ENCODE measurements around the gene DXO. TPM values are rescaled to one million over a fixed set of nuclear protein-coding genes. Genes with fewer than 3 reads are reported as not detected.

The DXO gene
- total and polyA plus RNA-seq, 2 donors (not counting 1 experiment from before 2014, with no cell fraction given): 36.1 to 150 TPM

DNA sequence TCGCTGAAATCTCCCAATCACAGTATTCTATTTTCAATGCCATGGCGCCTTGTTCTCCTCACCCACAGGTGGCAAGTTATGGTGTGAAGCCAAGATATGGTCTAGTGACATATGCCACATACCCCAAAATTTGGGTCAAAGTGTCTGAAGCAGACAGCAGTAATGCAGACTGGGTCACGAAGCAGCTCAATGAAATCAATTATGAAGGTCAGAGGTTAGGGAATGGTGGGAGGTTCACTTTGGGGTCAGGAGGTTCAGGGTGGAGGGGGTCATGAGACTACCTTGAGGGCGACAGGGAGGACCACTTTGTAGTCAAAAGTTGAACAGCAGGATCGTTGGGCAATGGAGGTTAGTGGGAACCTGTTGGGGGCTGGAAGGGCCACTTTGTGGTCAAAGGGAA, 23.6 kb downstream of the DXO start:
- no peak overlapping the region for H3K4me3 Mint-ChIP-seq
- H3K9me3 ChIP-seq (ENCODE audit: control extremely low read depth in 1 of 3, control insufficient read depth in 2 of 3, insufficient read depth in 1 of 3, low read length in 2 of 3): no peaks in the 10 kb centered on the region
- no peaks in the 10 kb centered on the region for H3K79me2 ChIP-seq (ENCODE audit: control insufficient read depth, insufficient read depth, low read length)
- no peak overlapping the region for H3K27ac Mint-ChIP-seq
- DNase-seq: no peak
- no peak overlapping the region for H3K27ac ChIP-seq (ENCODE audit: low read length in 2 of 2)
- H3K4me1 ChIP-seq (ENCODE audit: control insufficient read depth in 2 of 2, insufficient read depth in 2 of 2, low read length in 2 of 2): no peaks in the 10 kb centered on the region
- H3K27me3 ChIP-seq (replicated peaks in 1 of 4; ENCODE audit: control extremely low read depth in 1 of 4, control insufficient read depth in 3 of 4, insufficient read depth in 4 of 4, low read length in 3 of 4): peaks cover 0 to 18% (median 4%) of the 10 kb centered on the region in 4 experiments
- H3K9me3 Mint-ChIP-seq (ENCODE audit: insufficient read depth): no peaks in the 10 kb centered on the region
- ChIA-PET CTCF (no interaction called here), POLR2A (no interaction called here)
- ATAC-seq (ENCODE audit: low read depth): no peak
- peaks cover 10% of the 10 kb centered on the region for H3K27me3 Mint-ChIP-seq
- H3K4me2 ChIP-seq (replicated peaks; ENCODE audit: low read depth, low read length, poor library complexity, severe bottlenecking): no peak overlapping the region
- peaks cover 0 to 23% of the 10 kb centered on the region in 2 experiments for H3K36me3 ChIP-seq (replicated peaks in 1 of 2; ENCODE audit: control extremely low read depth in 1 of 2, control insufficient read depth in 1 of 2, extremely low read depth in 1 of 2, insufficient read depth in 2 of 2, low read length in 1 of 2)
- no peaks in the 10 kb centered on the region for H4K20me1 ChIP-seq (ENCODE audit: control insufficient read depth, insufficient read depth, low read length, poor library complexity, severe bottlenecking)
- intact Hi-C loops (cut with micrococcal nuclease): no loop called here
- no peaks in the 10 kb centered on the region for H3K4me1 Mint-ChIP-seq
- no peak overlapping the region for H3K9ac ChIP-seq (ENCODE audit: low read length)
- no peak overlapping the region for H2AFZ ChIP-seq (ENCODE audit: insufficient read depth, low read depth, low read length, poor library complexity, severe bottlenecking)
- TF ChIP-seq EZH2 (IDR thresholded peaks at IDR 0.05; ENCODE audit: borderline replicate concordance, insufficient read depth, low read depth, low read length, poor library complexity, severe bottlenecking): no peak
- TF ChIP-seq, protein P1, sequence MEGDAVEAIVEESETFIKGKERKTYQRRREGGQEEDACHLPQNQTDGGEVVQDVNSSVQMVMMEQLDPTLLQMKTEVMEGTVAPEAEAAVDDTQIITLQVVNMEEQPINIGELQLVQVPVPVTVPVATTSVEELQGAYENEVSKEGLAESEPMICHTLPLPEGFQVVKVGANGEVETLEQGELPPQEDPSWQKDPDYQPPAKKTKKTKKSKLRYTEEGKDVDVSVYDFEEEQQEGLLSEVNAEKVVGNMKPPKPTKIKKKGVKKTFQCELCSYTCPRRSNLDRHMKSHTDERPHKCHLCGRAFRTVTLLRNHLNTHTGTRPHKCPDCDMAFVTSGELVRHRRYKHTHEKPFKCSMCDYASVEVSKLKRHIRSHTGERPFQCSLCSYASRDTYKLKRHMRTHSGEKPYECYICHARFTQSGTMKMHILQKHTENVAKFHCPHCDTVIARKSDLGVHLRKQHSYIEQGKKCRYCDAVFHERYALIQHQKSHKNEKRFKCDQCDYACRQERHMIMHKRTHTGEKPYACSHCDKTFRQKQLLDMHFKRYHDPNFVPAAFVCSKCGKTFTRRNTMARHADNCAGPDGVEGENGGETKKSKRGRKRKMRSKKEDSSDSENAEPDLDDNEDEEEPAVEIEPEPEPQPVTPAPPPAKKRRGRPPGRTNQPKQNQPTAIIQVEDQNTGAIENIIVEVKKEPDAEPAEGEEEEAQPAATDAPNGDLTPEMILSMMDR (IDR thresholded peaks at IDR 0.05): no peak
- 72% methylated on average over 4 of the region's 5 CpGs for WGBS (ENCODE audit: insufficient coverage)
- no peak overlapping the region for H3K4me3 ChIP-seq (ENCODE audit: control extremely low read depth in 1 of 5, extremely low read depth in 1 of 5, insufficient read depth in 1 of 5, low read depth in 2 of 5, low read length in 4 of 5)

DNA sequence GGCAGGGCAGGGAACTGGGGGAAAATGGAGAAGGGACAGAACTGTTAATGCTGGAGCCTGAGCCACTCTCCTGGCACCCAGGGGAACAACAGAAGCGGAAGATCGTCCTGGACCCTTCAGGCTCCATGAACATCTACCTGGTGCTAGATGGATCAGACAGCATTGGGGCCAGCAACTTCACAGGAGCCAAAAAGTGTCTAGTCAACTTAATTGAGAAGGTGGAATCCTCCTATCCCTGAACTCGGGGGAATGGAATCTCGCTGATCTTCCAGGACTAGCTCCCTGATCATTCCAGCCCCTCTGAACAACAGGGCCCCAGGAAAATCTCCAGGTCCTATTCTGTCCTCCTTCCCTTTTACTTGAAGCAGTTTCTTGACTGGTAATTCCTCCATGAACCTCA, 24.1 kb downstream of the DXO start:
- DNase-seq: no peak
- Histone ChIP-seq H3K36me3 (replicated peaks in 1 of 2; ENCODE audit: control extremely low read depth in 1 of 2, control insufficient read depth in 1 of 2, extremely low read depth in 1 of 2, insufficient read depth in 2 of 2, low read length in 1 of 2) (peaks cover 0 to 19% of the 10 kb centered on the region in 2 experiments), H3K4me2 (replicated peaks; ENCODE audit: low read depth, low read length, poor library complexity, severe bottlenecking) (no peak overlapping the region), H3K9ac (ENCODE audit: low read length) (no peak overlapping the region), H3K79me2 (ENCODE audit: control insufficient read depth, insufficient read depth, low read length) (no peaks in the 10 kb centered on the region), H4K20me1 (ENCODE audit: control insufficient read depth, insufficient read depth, low read length, poor library complexity, severe bottlenecking) (no peaks in the 10 kb centered on the region), H3K27ac (ENCODE audit: low read length in 2 of 2) (no peak overlapping the region), H3K4me3 (ENCODE audit: control extremely low read depth in 1 of 5, extremely low read depth in 1 of 5, insufficient read depth in 1 of 5, low read depth in 2 of 5, low read length in 4 of 5) (no peak overlapping the region), H3K9me3 (ENCODE audit: control extremely low read depth in 1 of 3, control insufficient read depth in 2 of 3, insufficient read depth in 1 of 3, low read length in 2 of 3) (no peaks in the 10 kb centered on the region), H3K27me3 (replicated peaks in 1 of 4; ENCODE audit: control extremely low read depth in 1 of 4, control insufficient read depth in 3 of 4, insufficient read depth in 4 of 4, low read length in 3 of 4) (peaks cover 0 to 22% (median 5%) of the 10 kb centered on the region in 4 experiments), H2AFZ (ENCODE audit: insufficient read depth, low read depth, low read length, poor library complexity, severe bottlenecking) (no peak overlapping the region), H3K4me1 (ENCODE audit: control insufficient read depth in 2 of 2, insufficient read depth in 2 of 2, low read length in 2 of 2) (no peaks in the 10 kb centered on the region)
- H3K27ac Mint-ChIP-seq: no peak overlapping the region
- H3K4me3 Mint-ChIP-seq: no peak overlapping the region
- H3K4me1 Mint-ChIP-seq: no peaks in the 10 kb centered on the region
- no peak for ATAC-seq (ENCODE audit: low read depth)
- POLR2A ChIA-PET: no interaction called here
- intact Hi-C loops (cut with micrococcal nuclease): no loop called here
- H3K27me3 Mint-ChIP-seq: peaks cover 10% of the 10 kb centered on the region
- 96% methylated on average over 4 of the region's 4 CpGs for WGBS (ENCODE audit: insufficient coverage)
- TF ChIP-seq, protein P1 (IDR thresholded peaks at IDR 0.05): no peak
- TF ChIP-seq EZH2 (IDR thresholded peaks at IDR 0.05; ENCODE audit: borderline replicate concordance, insufficient read depth, low read depth, low read length, poor library complexity, severe bottlenecking): no peak
- no peaks in the 10 kb centered on the region for H3K9me3 Mint-ChIP-seq (ENCODE audit: insufficient read depth)
- CTCF ChIA-PET: no interaction called here

Measured in B cell (primary cell).